ENCODE results near the gene MAP3K14.

MAP3K14 gene

GRCh38 chr17:45300060-45300751 lies 16.6 kb downstream of the MAP3K14 start:
- DNase-seq (ENCODE audit: low spot score): no peak

DNA sequence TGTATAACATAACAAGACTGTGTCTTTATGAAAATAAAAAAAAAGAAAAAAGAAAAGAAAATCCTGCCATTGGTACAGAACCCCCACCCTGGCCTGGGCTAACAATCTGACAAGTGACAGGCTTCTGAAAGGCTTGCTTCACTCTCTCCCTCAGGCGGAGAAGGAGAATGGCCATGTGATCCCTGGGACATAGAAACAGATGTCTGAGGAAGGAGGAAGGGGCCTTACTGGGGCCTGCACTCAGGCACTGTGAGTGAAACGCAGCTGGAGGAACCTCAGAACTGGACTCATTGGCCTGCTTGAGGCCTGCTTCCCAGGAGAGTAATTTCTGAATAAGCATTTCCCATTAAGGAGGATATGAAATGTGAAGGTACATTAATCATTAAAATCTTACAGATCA lies 17.5 kb downstream of the MAP3K14 start:
- no peak for DNase-seq (ENCODE audit: low spot score)

DNA sequence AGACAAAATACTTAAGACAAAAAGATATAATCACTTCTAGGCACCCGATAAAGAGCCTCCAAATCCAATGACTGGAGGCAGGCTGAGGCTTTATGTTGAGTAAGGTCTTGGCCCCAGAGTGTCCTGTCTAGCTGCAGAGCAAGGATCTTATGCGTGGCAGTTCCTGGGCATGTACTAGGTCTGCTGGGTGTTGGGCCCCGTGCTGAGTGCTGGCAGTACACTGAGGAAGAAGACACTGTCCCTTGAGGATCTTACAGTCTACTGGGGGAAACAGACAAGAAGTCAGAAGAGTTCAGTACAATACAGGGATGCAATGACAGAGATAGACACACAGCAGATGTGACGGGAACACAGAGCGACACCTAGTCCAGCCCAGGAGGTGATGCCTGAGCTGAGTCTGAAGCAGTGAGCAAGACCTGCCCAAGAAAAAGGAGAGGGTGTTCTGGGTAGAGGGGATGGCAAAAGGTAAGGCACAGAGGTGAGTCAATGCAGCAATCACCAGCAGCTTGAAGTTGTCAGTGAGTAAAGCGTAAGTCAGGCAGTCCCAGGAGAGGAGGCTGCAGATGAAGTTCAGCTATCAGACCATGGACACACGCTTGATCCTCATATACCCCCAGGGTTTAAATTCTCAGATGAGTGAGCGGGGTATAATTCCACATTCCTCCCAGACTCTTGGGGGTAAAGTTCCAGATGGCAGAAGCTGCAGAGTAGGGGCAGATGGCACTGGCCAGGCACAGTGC lies 18.1 kb downstream of the MAP3K14 start:
- DNase-seq (ENCODE audit: low spot score): no peak

DNA sequence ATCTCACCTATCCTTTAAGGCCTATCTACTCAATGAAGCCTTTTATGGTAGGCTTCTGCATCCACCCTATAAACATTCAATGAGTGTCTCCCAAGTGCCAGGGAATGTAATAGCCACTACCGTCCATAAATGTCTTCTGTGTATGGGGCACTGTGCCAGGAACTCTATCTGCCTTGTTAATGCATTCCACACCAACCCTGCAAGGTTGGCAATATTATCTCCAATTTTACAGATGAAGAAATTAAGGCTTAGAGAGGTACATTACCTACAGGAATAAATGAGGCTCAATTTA lies 20.0 kb downstream of the MAP3K14 start:
- DNase-seq (ENCODE audit: low spot score): no peak

DNA sequence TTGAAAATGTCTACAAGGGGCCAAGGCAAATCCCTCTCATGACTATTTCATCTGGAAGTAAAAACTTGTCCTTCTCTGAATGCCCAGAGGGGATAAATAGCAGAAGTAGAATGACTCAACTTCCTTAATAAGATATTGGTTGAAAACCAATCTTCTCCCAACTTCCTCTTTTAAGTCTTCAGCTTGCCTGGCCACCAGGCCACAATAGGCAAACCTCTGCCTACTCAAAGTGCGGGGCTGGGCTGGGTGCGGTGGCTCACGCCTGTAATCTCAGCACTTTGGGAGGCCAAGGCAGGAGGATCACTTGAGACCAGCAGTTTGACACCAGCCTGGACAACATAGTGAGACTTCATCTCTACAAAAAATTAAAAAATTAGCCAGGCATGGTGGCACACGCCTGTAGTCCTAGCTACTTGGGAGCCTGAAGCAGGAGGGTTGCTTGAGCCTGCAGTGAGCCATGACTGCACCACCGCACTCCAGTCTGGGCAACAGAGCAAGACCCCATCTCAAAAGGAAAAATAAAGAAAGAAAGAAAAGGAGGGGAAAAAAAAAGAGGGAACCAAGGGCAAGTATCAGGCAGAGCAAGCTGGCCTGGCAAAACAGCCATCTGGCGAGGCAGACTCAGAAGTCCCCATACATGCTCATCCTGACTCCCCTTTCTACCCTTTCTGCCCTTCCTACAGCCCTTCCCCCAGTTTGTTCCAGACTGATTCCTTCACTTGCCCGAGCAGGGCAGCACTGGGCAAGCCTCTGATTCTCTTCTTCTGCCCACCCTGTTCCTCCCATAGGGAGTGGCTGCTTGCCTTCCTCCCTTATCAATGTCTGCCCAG lies 20.6 kb downstream of the MAP3K14 start:
- no peak for DNase-seq (ENCODE audit: low spot score)

- DNase-seq (ENCODE audit: low spot score): no peak
Measured at GRCh38 chr17:45294506-45294905, 22.3 kb downstream of the MAP3K14 start.

GRCh38 chr17:45293413-45294211 lies 23.2 kb downstream of the MAP3K14 start:
- DNase-seq (ENCODE audit: low spot score): no peak

DNA sequence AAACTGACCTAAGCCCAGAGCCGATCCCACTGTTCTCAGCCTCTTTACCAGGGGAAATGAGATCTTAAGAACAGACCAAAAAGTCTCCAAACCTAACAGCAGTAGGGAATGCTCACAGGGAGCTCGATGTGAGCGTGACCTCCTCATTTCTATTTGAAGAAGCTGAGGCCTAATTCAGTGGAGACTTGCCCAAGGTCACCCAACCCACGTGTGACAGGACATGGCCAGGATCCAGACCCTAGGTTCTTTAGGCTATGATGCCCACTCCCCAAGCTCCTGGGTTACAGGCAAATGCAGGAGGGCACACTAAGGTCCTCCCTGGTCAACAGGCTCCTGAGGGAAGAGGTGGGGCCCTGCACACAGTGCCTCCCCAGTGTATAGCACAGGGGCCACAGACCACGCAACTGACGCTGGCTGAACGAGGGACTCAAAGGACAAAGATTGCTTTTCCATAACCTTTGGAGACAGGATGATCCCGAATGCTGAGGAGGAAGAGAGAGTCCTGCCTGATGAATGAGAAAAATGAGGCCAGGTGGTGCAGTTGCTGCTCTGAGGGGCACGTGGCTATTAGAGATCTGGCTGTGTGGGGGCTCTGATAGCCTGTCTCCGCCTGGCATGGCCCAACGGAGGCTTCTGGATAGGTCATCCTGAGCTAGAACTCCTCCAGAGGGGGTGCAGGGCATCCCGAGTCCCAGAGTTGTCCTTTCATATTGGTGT lies 24.0 kb downstream of the MAP3K14 start:
- DNase-seq (ENCODE audit: low spot score): no peak

GRCh38 chr17:45291171-45291805 lies 25.5 kb downstream of the MAP3K14 start:
- no peak for DNase-seq (ENCODE audit: low spot score)

DNA sequence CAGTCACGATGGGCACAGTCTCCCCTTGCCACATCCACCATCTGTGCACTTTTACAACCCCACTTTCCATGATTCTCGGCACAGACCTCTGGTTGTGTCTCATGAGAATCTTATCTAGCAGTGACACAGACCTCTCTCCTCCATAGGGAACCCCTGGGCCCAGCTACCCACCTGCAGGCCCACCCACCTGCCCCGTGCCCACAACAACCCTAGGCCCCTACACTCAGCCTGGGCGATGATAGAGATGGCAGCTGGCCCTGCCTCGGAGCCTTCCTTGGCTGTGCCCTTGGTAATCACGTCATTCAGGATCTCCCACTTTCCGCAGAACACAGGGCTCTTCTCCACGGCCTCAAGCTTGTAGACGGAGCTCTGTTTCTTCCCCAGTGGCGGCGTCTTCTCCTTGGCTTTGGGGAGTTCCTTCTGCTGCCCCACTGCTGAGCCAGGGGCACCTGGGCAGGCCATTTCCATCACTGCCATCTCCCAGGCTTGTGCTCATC lies 26.5 kb downstream of the MAP3K14 start:
- no peak for DNase-seq (ENCODE audit: low spot score)

- no peak for DNase-seq (ENCODE audit: low spot score)
Measured at GRCh38 chr17:45289301-45290268, 27.2 kb downstream of the MAP3K14 start.

DNA sequence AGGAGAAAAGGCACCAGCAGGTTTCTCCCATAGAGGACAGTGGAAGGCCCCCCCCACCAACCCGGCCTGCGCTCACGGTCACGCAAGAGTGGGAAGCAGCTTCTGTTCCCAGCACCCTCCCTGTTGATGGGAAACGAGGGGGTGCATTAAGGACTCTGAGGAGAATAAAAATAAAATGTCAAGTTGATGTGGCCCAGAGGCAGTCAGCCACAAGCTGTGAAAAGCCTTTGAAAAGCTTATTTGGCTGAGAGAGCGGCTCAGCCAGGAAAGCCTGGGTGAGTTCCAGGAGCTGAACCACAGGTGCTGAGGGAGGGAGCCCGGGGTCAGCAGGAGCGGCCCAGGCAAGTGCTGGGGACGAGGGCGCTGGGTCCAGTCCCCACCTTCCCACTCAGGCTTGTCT lies 28.0 kb downstream of the MAP3K14 start:
- no peak for DNase-seq (ENCODE audit: low spot score)

- no peak for DNase-seq (ENCODE audit: low spot score)
Measured at GRCh38 chr17:45287526-45288500, 29.0 kb downstream of the MAP3K14 start.

DNA sequence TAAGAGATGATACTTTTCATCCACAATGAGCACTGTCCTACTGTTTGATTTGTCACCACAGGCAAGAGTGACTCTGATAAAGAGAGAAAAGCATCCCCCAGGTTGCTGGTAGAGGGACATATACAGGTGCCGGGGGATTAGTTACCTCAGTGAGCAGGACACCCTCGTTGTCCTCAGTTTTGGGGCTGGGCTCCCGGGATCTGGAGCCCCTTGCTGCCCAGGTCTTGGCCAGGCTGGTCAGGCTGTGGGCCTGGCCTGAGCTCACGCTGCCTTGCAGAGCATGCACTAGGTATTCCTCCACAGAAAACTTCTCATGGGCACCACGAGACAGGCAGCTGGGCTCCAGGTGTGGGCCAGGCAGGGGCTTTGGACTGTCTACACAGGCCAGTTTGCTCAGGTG lies 30.5 kb downstream of the MAP3K14 start:
- DNase-seq (ENCODE audit: low spot score): no peak

- DNase-seq (ENCODE audit: low spot score): no peak
Measured at GRCh38 chr17:45284176-45285140, 32.4 kb downstream of the MAP3K14 start.

DNA sequence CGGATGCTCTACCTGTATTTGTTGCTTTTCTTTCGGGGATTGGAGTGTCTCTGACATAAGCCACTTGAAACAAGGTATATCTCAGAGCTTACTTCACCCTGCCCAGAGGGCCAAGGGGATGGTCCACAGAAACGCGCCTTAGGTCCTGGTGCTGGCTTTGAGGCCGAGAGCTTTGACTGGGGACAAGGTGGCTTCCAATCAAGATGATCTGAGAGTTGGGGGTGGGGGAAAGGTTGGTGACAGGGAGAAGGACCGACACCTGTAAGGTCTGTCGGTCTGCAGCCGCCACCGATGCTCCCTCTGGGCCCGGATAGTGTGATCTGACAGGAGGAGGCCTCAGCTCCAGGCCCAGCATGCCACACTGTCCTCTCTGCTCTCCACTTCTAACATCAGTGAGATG lies 33.1 kb downstream of the MAP3K14 start:
- DNase-seq (ENCODE audit: low spot score): no peak

Measured in HuH-7.5 (cell line).